ENCODE data around the gene CLK2. TPM values are rescaled to one million over a fixed set of nuclear protein-coding genes. Genes with fewer than 3 reads are reported as not detected.
A peak's percentile ranks its signal among the peaks of the same experiment; 100 is the strongest.

Gene CLK2
- total RNA-seq, 4 donors from 2014 or later, result 14.4 to 51.4 (median 32.9) TPM

DNA sequence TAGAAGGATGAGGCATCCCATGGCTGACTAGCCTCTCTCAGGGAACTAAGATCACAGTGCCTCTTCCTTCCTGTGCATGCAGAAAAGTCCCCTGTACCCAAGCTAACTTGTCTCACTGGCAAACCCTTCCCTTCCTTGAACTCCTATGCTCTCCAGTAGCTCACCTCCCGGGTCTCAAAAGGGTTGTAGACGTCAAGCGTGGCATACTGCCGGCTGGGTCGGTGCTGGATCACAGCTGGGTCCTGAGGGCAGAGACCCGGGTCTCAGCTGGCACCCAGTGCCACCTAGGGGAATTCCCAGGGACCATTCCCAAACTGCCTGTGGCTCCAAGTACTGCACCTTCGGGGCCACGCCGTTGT is 11.8 kb downstream of the CLK2 start:
- WGBS, 2 donors (ENCODE audit: low coverage in 1 of 2), result 0% methylated on average over 5 of the region's 9 CpGs; no CpG with 5 or more reads in 1 of the 2 donors
- peaks cover 3 to 76% of the 10 kb centered on the region in 2 donors for H3K36me3 ChIP-seq

DNA sequence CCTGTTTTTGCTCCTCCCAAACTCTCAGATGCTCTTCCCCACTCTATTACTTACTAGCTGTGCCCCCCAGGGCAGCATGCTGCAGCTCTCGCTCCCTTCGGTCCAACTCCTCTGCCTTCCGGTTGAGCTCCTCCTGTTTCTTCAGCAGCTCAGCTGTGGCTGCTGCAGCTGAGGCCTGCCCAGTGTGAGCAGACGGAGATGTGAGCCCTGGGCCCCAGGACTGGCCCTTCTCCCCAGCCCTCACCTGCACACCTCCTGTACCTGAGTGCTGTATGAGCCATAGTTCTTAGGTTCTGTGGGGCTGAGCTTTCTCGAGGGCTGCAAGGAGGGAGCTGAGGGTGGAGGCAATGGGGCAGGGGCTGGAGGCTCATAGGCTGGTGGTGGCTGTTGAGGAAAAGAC is 13.0 kb downstream of the CLK2 start:
- TF ChIP-seq POLR2A (IDR thresholded peaks at IDR 0.05) (no peak), POLR2AphosphoS5 (IDR thresholded peaks at IDR 0.05) (no peak), EP300 (IDR thresholded peaks at IDR 0.05) (no peak)
- TF ChIP-seq, protein P1, sequence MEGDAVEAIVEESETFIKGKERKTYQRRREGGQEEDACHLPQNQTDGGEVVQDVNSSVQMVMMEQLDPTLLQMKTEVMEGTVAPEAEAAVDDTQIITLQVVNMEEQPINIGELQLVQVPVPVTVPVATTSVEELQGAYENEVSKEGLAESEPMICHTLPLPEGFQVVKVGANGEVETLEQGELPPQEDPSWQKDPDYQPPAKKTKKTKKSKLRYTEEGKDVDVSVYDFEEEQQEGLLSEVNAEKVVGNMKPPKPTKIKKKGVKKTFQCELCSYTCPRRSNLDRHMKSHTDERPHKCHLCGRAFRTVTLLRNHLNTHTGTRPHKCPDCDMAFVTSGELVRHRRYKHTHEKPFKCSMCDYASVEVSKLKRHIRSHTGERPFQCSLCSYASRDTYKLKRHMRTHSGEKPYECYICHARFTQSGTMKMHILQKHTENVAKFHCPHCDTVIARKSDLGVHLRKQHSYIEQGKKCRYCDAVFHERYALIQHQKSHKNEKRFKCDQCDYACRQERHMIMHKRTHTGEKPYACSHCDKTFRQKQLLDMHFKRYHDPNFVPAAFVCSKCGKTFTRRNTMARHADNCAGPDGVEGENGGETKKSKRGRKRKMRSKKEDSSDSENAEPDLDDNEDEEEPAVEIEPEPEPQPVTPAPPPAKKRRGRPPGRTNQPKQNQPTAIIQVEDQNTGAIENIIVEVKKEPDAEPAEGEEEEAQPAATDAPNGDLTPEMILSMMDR (IDR thresholded peaks at IDR 0.05), result no peak
- WGBS, 2 donors (ENCODE audit: low coverage in 1 of 2), result no CpG with 5 or more reads among the region's 5 CpGs
- Histone ChIP-seq H3K27me3 (no peaks in the 10 kb centered on the region), H3K27ac (peak overlapping the region in 2 of 4 donors; percentile 86), H3K36me3 (peaks cover 3 to 66% of the 10 kb centered on the region in 2 donors), H3K4me3 (no peak overlapping the region), H3K4me1 (peaks cover 3 to 44% (median 14%) of the 10 kb centered on the region in 3 donors), H3K9me3 (no peaks in the 10 kb centered on the region)
- ATAC-seq, result no peak

More for the DNA sequence above, 11.8 kb downstream of the CLK2 start:
- no peak for ATAC-seq
- Histone ChIP-seq H3K4me1 (peaks cover 3 to 35% (median 14%) of the 10 kb centered on the region in 3 donors), H3K9me3 (no peaks in the 10 kb centered on the region), H3K27me3 (no peaks in the 10 kb centered on the region), H3K27ac (peak overlapping the region; percentile 62 to 91 (median 86)), H3K4me3 (peak overlapping the region; percentile 76 to 78)
- no peak for TF ChIP-seq POLR2AphosphoS5 (IDR thresholded peaks at IDR 0.05)
- no peak for TF ChIP-seq POLR2A (IDR thresholded peaks at IDR 0.05)
- no peak for TF ChIP-seq EP300 (IDR thresholded peaks at IDR 0.05)
- TF ChIP-seq, protein P1 (IDR thresholded peaks at IDR 0.05), result no peak

DNA sequence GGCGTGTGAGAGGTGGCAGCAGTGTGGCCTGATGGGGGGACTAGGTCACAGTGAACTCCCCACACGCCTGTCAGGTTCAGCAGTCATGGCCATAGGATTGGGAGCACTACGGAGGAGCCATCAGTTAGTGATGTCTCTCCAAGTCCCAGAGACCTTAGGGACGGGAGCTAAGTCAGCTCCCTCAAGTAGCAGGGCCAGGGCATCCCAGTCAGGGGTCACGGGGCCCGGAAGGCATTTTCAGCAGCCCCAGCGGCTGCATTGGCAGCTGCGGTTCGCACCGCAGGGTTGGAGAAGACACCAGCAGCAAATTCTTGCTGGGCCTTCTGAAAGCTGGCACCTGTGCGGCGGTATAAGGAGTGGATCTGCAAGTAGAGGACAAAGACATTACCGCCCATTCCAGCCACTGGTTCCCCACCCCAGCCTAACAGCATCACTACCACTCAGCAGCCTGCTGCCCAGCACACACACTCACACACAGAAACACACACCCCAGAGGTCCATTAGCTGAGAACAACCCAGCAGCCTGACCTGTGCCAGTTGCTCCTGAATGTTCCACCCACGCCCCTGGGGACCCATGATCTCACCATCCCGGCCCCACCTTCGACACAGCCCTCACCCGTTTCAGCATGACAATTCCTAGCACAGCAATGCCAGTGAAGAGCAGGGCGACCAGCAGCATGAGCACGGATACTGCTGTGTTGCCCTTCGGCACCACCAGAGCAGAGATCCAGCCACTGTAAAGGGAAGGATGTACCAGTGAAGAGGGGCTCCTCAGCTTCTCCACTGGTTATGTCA is 17.0 kb downstream of the CLK2 start:
- 30 to 80% methylated on average over 2 of the region's 20 CpGs for WGBS, 2 donors (ENCODE audit: low coverage in 1 of 2)
- no peak for ATAC-seq
- TF ChIP-seq POLR2A (IDR thresholded peaks at IDR 0.05) (no peak), POLR2AphosphoS5 (IDR thresholded peaks at IDR 0.05) (no peak), EP300 (IDR thresholded peaks at IDR 0.05) (no peak)
- TF ChIP-seq, protein P1 (IDR thresholded peaks at IDR 0.05), result no peak
- Histone ChIP-seq H3K36me3 (peaks cover 0 to 41% of the 10 kb centered on the region in 2 donors), H3K9me3 (no peaks in the 10 kb centered on the region), H3K4me1 (peaks cover 2 to 61% (median 20%) of the 10 kb centered on the region in 3 donors), H3K4me3 (peak overlapping the region; percentile 80 to 89), H3K27ac (peak overlapping the region; percentile 88 to 96 (median 95)), H3K27me3 (no peaks in the 10 kb centered on the region)

DNA sequence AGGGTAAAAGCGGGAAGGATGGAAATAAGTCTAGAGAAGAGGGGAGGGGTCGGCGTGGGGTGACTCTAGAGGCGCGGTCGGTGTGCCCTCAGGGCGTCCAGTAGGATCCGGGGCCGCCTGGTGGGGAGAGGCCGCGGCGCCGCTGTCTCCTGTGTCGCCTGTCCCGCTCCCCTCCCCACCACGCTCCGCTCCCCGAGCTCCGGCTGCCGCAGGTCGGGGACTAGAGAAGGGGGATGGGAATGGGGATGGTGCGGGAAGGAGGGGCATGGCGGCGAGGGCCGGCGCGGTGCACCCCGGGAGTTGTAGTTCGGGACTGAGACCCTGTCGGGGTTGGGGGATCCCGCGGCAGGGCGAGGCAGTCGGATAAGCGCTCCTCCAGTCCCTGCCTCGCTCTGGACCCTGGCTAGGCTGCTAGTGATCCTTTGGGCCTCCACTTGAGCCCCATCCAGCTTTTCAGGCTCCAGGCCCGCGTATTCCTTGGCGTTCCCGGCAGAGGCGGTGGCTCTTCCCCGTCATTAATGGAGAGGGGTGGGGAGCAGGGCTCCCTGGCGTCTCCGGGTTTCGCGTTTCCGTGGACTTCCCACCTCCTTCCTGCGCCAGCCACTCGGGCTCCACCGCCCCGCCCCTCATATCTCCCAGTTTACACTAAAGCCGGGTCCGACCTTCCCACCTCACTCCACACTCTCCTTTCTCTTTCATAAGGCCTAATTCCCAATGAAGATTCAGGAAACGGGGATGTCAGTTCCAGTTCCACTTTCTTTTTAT is 17.9 kb downstream of the CLK2 start, which contains the start of gene ENTREP3:
ENTREP3 (minus strand) TSS at position 241 of the 765 bp plus-strand sequence. CDS start 606 bp downstream, outside the sequence.
- peaks cover 0 to 39% of the 10 kb centered on the region in 2 donors for H3K36me3 ChIP-seq
- H3K27me3 ChIP-seq, result no peaks in the 10 kb centered on the region
- no peaks in the 10 kb centered on the region for H3K9me3 ChIP-seq
- TF ChIP-seq EP300 (IDR thresholded peaks at IDR 0.05) (no peak), POLR2A (IDR thresholded peaks at IDR 0.05) (peak; percentile 41 to 70), POLR2AphosphoS5 (IDR thresholded peaks at IDR 0.05) (peak; percentile 76)
- TF ChIP-seq, protein P1 (IDR thresholded peaks at IDR 0.05), result no peak
- peaks cover 0 to 61% (median 19%) of the 10 kb centered on the region in 3 donors for H3K4me1 ChIP-seq
- H3K4me3 ChIP-seq, result peak within 1 kb of the TSS; percentile 80 to 89
- WGBS, 2 donors (ENCODE audit: low coverage in 1 of 2), result 0 to 1% methylated on average over 3 to 34 of the region's 54 CpGs
- H3K27ac ChIP-seq, result peak within 1 kb of the TSS; percentile 88 to 96 (median 95)
- ATAC-seq, result peak; percentile 92
